HG03439 (cell line): Measurements from ENCODE around the gene BHLHE40.
A peak's percentile ranks its signal among the peaks of the same experiment; 100 is the strongest.
"Not testable (repeated sequence)": the region's sequence is repeated elsewhere in the genome, so short reads cannot be mapped to it uniquely, and the experiment has no call there.

Experiments
- ATAC-seq: cut with Tn5 transposase; IDR thresholded peaks from one replicate; pipeline ENCODE4 v1.9.1; 2021; ENCODE audit warnings: mild to moderate bottlenecking, moderate library complexity; ENCODE audit not compliant: unreplicated experiment

BHLHE40 gene

GRCh38 chr3:4959180-4959579 is 20.1 kb upstream of the BHLHE40 start:
- no peak for ATAC-seq

- ATAC-seq: not testable (repeated sequence)
Measured at GRCh38 chr3:4961865-4962264, 17.4 kb upstream of the BHLHE40 start.

- no peak for ATAC-seq
Measured at GRCh38 chr3:4963669-4964570, 15.3 kb upstream of the BHLHE40 start.

- not testable (repeated sequence) for ATAC-seq
Measured at GRCh38 chr3:4966006-4966405, 13.2 kb upstream of the BHLHE40 start.

- not testable (repeated sequence) for ATAC-seq
Measured at GRCh38 chr3:4967683-4968082, 11.6 kb upstream of the BHLHE40 start.

GRCh38 chr3:4971437-4971836 is 7.8 kb upstream of the BHLHE40 start:
- ATAC-seq: not testable (repeated sequence)

GRCh38 chr3:4971838-4972237 is 7.4 kb upstream of the BHLHE40 start:
- ATAC-seq: no peak

GRCh38 chr3:4972652-4973643 is 6.3 kb upstream of the BHLHE40 start:
- no peak for ATAC-seq

- ATAC-seq: no peak
Measured at GRCh38 chr3:4974154-4974553, 5.1 kb upstream of the BHLHE40 start.

- ATAC-seq: no peak
Measured at GRCh38 chr3:4976109-4976508, 3.1 kb upstream of the BHLHE40 start.

GRCh38 chr3:4977001-4977852 is 2.0 kb upstream of the BHLHE40 start:
- ATAC-seq: peak; percentile 32

- ATAC-seq: no peak
Measured at GRCh38 chr3:4977853-4978203, 1.4 kb upstream of the BHLHE40 start.

- ATAC-seq: peak; percentile 44
Measured at GRCh38 chr3:4978204-4978965, 852 bp upstream of the BHLHE40 start.

- peak; percentile 44 for ATAC-seq
Measured at GRCh38 chr3:4978966-4979427, 240 bp upstream of the BHLHE40 start.

GRCh38 chr3:4980229-4981203 is 1.3 kb downstream of the BHLHE40 start:
- peak; percentile 17 for ATAC-seq

- no peak for ATAC-seq
Measured at GRCh38 chr3:4981294-4981664, 2.0 kb downstream of the BHLHE40 start.

- no peak for ATAC-seq
Measured at GRCh38 chr3:4981665-4982494, 2.6 kb downstream of the BHLHE40 start.
